ENCODE measurements around the gene ANXA2R. TPM values are rescaled to one million over a fixed set of nuclear protein-coding genes. Genes with fewer than 3 reads are reported as not detected.

Gene ANXA2R
- total RNA-seq, 1 experiment from 2014 or later: 6.2 TPM

DNA sequence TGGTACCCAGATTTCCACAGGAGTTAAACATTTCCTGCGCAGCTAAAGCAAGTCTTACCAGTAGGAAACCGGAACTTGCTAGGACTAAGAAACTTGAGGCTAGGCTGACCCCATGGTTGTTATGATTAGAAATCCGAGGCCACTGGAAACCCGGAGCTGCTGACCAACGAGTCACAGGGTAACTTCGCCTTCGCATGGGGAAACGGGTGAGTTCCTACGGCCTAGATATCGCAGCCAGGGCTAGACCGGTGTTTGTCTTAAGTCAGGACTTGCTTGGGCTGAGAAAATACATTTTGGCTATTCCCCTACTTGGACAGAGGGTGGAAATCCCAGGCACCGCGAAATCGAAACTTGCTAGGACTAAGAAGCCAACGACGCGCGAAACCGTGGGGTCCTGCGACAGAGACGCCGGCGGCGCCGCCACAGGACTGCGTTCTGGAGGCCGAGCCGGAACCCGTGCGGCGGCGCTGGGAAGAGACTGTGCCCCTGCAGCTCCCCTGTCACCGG, 1.6 kb upstream of the ANXA2R start:
- no TSS peak for BruUV-seq (replicated peaks)
- H3K36me3 ChIP-seq (ENCODE audit: control insufficient read depth, insufficient read depth, low read length): 0 out of 2 replicates have a peak, but pooled peaks cover 2% of the 10 kb centered on the region
- POLR2A ChIA-PET: interaction anchor here (0.7 to 2.4 kb wide), 5 partner anchors 20 to 75 kb away, joined by 4 to 18 read pairs (median 9); no protein-coding TSS in a partner anchor
- H3K4me3 ChIP-seq (ENCODE audit: low read depth in 2 of 2, low read length in 2 of 2): peak overlapping the region; percentile 58 to 77
- ATAC-seq (peak; percentile 23), DNase-seq (ENCODE audit: low read depth, low spot score) (peak; percentile 82)
- TF ChIP-seq SIN3A (IDR thresholded peaks at IDR 0.05; ENCODE audit: borderline replicate concordance, insufficient read depth, low read depth, low read length): peak; percentile 53; the same call in 1 of the 2 replicates
- TF ChIP-seq POLR2AphosphoS5 (IDR thresholded peaks at IDR 0.05; ENCODE audit: low read depth, low read length): no peak
- TF ChIP-seq CTCF (IDR thresholded peaks at IDR 0.05): no peak
- TF ChIP-seq TCF7L2 (IDR thresholded peaks at IDR 0.05; ENCODE audit: low read depth, low read length): no peak
- no peaks in the 10 kb centered on the region for H3K9me3 ChIP-seq (ENCODE audit: control insufficient read depth, insufficient read depth, low read depth, low read length)
- intact Hi-C loops (cut with micrococcal nuclease; ENCODE audit: unreplicated experiment): loop anchor here (2.0 to 10.0 kb wide), 2 partner anchors 23 to 127 kb away; no protein-coding TSS in a partner anchor
- in situ Hi-C loops (cut with HindIII; ENCODE audit: low pct_unique_long_range_greater_than_20kb, low sequenced_read_pairs): no loop called here
- H3K4me1 ChIP-seq (ENCODE audit: control insufficient read depth, insufficient read depth, low read length): peaks cover 14% of the 10 kb centered on the region
- peak overlapping the region; percentile 99 for H3K27ac ChIP-seq (ENCODE audit: low read length)
- no peaks in the 10 kb centered on the region for H3K27me3 ChIP-seq (ENCODE audit: control insufficient read depth, insufficient read depth, low read length)
- CTCF ChIA-PET: interaction anchor here (0.9 to 2.4 kb wide), 5 partner anchors 23 to 133 kb away, joined by 3 to 9 read pairs (median 8); no protein-coding TSS in a partner anchor

DNA sequence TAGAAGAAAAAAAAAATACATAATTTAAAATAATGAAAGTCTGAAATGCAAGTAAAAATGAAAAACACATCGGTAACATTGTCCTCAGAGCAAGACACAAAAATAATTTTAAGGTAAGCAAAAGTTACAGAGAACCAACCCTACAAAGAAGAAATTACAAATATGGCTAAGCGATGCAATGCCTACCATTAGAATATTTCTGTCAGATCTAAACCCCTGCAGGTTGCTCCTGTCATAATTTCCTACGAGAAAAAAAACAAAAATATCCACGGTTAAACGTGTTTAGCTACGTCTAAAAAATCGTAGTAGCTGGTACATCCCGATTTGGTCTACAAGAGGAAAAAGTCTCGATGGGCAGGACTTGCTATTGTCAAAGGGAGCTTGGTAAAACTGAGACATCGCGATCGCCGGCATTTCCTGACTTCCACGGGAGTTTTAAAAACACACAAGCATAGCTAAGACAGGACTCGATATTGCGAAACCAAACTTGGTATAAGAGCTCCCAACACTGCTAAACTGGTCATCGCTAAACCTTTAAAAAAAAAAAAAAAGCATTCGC, 1.1 kb upstream of the ANXA2R start:
- ChIA-PET CTCF (interaction anchor here (0.6 to 2.4 kb wide), 7 partner anchors 23 to 133 kb away, joined by 3 to 15 read pairs (median 8); no protein-coding TSS in a partner anchor), POLR2A (interaction anchor here (0.7 to 2.4 kb wide), 6 partner anchors 20 to 1172 kb away, joined by 4 to 18 read pairs (median 9); no protein-coding TSS in a partner anchor)
- H3K4me1 ChIP-seq (ENCODE audit: control insufficient read depth, insufficient read depth, low read length): peaks cover 15% of the 10 kb centered on the region
- H3K4me3 ChIP-seq (ENCODE audit: low read depth in 2 of 2, low read length in 2 of 2): peak overlapping the region; percentile 58 to 77
- DNase-seq (ENCODE audit: low read depth, low spot score) (no peak), ATAC-seq (no peak)
- TF ChIP-seq REST (IDR thresholded peaks at IDR 0.05; ENCODE audit: insufficient read depth in 1 of 2, low read depth in 2 of 2, low read length in 1 of 2) (no peak), SIN3A (IDR thresholded peaks at IDR 0.05; ENCODE audit: borderline replicate concordance, insufficient read depth, low read depth, low read length) (no peak), TCF7L2 (IDR thresholded peaks at IDR 0.05; ENCODE audit: low read depth, low read length) (no peak), POLR2AphosphoS5 (IDR thresholded peaks at IDR 0.05; ENCODE audit: low read depth, low read length) (no peak), CTCF (IDR thresholded peaks at IDR 0.05) (no peak)
- H3K9me3 ChIP-seq (ENCODE audit: control insufficient read depth, insufficient read depth, low read depth, low read length): no peaks in the 10 kb centered on the region
- BruUV-seq (replicated peaks): TSS peak; percentile 19
- H3K27ac ChIP-seq (ENCODE audit: low read length): peak overlapping the region; percentile 99
- H3K36me3 ChIP-seq (ENCODE audit: control insufficient read depth, insufficient read depth, low read length): 0 out of 2 replicates have a peak, but pooled peaks cover 2% of the 10 kb centered on the region
- no peaks in the 10 kb centered on the region for H3K27me3 ChIP-seq (ENCODE audit: control insufficient read depth, insufficient read depth, low read length)
- intact Hi-C loops (cut with micrococcal nuclease; ENCODE audit: unreplicated experiment): loop anchor here (10.0 kb wide), 1 partner anchor 126 kb away; no protein-coding TSS in a partner anchor
- in situ Hi-C loops (cut with HindIII; ENCODE audit: low pct_unique_long_range_greater_than_20kb, low sequenced_read_pairs): no loop called here

All from Panc1 (cell line).